AG09309 (cell line): Measurements from ENCODE around the gene PROSER3.
"Not testable (repeated sequence)": the region's sequence is repeated elsewhere in the genome, so short reads cannot be mapped to it uniquely, and the experiment has no call there.

ENCODE experiments used
- DNase-seq: peaks from one replicate; pipeline ENCODE4 v3.0.0-alpha.2; 2010; ENCODE audit warnings: low read depth
- H3K4me3 ChIP-seq: 2 replicates; pipeline ENCODE4 v1.5.1; 2011; ENCODE audit warnings: mild to moderate bottlenecking, low read depth, low read length, moderate library complexity; ENCODE audit not compliant: control insufficient read depth
- TF ChIP-seq, protein P1 (sequence below): IDR thresholded peaks from 2 replicates; pipeline ENCODE4 v1.5.1; 2011; ENCODE audit warnings: mild to moderate bottlenecking, low read depth, low read length, inconsistent platforms; ENCODE audit not compliant: insufficient read depth, control insufficient read depth; ENCODE audit errors: missing control alignments

PROSER3 gene

DNA sequence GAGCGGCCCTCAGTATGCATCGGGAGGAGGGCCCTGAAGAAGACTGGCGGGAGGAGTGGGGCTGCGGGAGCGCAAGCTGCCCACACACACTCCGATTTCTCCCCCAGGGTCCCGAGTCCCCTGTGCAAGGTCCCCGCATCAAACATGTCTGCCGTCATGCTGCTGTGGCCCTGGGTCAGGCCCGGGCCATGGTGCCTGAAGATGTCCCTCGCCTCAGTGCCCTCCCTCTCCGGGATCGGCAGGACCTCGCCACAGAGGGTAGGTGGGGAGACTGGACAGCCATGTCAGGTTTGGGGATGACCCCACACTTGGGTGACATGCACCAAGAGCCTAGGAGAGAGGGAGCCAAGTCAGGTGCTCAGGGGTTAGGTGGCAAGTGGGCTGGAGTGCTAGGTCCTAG, 35.5 kb upstream of the PROSER3 start:
- DNase-seq: no peak
- TF ChIP-seq, protein P1, sequence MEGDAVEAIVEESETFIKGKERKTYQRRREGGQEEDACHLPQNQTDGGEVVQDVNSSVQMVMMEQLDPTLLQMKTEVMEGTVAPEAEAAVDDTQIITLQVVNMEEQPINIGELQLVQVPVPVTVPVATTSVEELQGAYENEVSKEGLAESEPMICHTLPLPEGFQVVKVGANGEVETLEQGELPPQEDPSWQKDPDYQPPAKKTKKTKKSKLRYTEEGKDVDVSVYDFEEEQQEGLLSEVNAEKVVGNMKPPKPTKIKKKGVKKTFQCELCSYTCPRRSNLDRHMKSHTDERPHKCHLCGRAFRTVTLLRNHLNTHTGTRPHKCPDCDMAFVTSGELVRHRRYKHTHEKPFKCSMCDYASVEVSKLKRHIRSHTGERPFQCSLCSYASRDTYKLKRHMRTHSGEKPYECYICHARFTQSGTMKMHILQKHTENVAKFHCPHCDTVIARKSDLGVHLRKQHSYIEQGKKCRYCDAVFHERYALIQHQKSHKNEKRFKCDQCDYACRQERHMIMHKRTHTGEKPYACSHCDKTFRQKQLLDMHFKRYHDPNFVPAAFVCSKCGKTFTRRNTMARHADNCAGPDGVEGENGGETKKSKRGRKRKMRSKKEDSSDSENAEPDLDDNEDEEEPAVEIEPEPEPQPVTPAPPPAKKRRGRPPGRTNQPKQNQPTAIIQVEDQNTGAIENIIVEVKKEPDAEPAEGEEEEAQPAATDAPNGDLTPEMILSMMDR: no peak
- H3K4me3 ChIP-seq: no peak overlapping the region

DNA sequence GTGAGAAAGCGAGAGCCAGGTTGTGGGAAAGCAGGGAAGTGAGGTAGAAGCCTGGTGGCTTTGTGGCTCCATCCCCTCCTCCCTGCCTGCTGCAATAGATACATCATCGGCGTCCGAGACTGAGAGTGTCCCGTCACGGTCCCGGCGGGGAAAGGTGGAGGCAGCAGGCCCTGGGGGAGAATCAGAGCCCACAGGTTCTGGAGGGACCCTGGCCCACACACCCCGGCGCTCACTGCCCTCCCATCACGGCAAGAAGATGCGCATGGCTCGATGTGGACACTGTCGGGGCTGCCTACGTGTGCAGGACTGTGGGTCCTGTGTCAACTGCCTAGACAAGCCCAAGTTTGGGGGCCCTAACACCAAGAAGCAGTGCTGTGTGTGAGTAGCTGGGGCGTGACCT, 35.1 kb upstream of the PROSER3 start:
- DNase-seq: no peak
- H3K4me3 ChIP-seq: no peak overlapping the region
- TF ChIP-seq, protein P1: no peak

DNA sequence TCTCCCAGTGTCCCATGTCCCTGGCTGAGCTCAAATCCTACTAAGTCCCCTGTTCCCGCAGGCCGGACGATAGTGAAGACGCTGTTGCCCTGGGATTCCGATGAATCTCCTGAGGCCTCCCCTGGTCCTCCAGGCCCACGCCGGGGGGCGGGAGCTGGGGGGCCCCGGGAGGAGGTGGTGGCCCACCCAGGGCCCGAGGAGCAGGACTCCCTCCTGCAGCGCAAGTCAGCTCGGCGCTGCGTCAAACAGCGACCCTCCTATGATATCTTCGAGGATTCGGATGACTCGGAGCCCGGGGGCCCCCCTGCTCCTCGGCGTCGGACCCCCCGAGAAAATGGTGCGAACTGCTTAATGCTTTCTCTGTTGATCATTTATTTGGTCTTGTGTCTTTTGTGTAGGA, 34.3 kb upstream of the PROSER3 start:
- DNase-seq: no peak
- no peak overlapping the region for H3K4me3 ChIP-seq
- TF ChIP-seq, protein P1: no peak

DNA sequence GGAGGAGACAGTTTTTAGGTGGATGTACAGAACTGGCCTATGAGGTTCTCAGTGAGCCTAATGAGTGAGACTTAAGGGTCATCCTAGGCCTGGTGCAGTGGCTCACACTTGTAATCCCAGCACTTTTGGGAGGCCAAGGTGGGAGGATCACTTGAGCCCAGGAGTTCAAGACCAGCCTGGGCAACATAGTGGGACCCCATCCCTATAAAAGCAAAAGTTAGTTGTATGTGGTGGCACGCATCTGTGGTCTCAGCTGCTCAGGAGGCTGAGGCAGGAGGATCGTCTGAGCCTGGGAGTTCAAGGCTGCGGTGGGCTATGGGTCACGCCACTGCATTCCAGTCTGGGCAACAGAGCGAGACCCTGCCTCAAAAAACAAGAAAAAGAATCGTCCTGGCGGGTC, 33.8 kb upstream of the PROSER3 start:
- DNase-seq, H3K4me3 ChIP-seq: not testable (repeated sequence)

DNA sequence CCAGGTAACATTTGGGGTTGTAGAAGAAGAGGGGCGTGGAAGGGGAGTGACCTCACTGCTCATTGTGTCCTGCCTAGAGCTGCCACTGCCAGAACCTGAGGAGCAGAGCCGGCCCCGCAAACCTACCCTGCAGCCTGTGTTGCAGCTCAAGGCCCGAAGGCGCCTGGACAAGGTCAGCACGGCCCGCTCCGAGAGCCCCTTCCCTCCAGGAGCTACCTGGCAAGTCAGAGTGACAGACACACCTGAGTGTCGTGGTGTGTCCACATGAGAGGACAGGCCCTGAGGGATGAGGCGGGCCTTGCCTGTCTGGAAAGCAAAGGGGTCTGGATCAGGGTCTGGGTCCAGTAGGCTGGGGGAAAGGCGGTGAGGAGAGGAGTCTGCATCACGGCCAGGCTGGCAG, 33.4 kb upstream of the PROSER3 start:
- TF ChIP-seq, protein P1: no peak
- H3K4me3 ChIP-seq: no peak overlapping the region
- DNase-seq: no peak

DNA sequence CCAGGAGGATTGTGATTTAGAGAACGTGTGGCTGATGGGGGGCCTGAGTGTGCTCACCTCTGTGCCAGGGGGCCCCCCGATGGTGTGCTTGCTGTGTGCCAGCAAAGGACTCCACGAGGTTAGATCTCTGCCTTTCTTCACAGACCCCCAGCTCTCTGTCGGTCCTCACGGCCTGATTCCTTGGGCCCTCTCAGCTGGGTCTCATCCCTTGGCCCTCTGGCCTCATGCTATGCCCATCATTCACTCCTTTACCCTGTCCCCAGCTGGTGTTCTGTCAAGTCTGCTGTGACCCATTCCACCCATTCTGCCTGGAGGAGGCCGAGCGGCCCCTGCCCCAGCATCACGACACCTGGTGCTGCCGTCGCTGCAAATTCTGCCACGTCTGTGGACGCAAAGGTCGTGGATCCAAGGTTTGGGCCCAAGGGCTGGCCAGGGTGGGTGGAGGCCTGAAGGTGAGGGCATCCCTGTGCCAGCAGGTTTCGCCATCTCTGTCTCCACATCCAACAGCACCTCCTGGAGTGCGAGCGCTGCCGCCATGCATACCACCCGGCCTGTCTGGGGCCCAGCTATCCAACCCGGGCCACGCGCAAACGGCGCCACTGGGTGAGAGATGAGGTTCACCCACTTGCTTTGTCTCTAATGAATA, 32.6 kb upstream of the PROSER3 start:
- no peak overlapping the region for H3K4me3 ChIP-seq
- TF ChIP-seq, protein P1: no peak
- no peak for DNase-seq

DNA sequence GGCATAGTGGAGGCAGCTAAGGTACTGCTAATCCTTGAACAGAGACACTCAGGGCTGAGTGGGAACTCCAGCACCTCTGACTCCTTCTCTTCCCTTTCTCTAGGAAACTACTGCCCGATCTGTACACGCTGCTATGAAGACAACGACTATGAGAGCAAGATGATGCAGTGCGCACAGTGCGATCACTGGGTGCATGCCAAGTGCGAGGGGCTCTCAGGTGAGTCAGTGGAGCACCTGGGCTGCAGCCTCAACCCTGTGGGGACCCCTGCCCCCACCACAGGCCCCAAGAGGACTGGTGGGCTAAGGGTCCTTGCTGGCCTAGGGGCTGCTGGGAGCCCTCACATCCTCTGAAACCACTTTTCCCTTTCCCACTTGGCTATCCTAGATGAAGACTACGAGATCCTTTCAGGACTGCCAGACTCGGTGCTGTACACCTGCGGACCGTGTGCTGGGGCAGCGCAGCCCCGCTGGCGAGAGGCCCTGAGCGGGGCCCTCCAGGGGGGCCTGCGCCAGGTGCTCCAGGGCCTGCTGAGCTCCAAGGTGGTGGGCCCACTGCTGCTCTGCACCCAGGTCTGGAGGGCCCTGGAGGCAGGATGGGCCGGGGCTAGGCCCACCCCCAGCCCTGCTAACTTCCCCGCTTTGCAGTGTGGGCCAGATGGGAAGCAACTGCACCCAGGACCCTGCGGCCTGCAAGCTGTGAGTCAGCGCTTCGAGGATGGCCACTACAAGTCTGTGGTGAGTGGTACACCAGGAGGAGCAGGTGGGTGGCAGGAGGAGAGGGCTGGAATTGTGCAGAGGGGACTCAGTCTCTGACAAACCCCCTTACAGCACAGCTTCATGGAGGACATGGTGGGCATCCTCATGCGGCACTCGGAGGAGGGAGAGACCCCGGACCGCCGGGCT, 30.7 kb upstream of the PROSER3 start:
- H3K4me3 ChIP-seq: no peak overlapping the region
- no peak for DNase-seq
- TF ChIP-seq, protein P1: no peak
